NCI-H1105 (cell line): ENCODE data around the gene EFR3B.
"Not testable (repeated sequence)": the region's sequence is repeated elsewhere in the genome, so short reads cannot be mapped to it uniquely, and the experiment has no call there.

Experiments
- DNase-seq: peaks from one replicate; lab custom pipeline; 2025; lab: John Stamatoyannopoulos, UW

The EFR3B gene

DNA sequence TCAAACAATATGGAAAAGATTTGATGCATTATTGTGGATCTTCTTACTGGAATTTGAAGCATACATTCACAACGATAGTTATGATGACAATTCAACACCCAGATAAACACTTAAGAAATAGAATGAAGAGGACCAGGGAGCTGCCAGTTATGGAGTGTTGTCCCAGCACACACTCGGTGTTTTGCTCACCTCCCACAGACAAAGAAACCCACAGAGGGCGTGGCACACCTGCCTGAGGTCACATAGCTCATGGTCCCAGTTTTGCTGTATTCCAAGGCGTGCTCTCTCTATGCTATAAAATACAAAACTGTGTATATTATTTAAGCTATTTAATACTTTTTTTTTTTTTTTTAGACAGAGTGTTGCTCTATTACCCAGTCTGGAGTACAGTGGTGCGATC, 31.1 kb downstream of the EFR3B start:
- DNase-seq: no peak

GRCh38 chr2:25073914-25074313, 32.0 kb downstream of the EFR3B start:
- DNase-seq: no peak

- DNase-seq: no peak
These were observed 33.0 kb downstream of the EFR3B start for GRCh38 chr2:25074826-25075225.

GRCh38 chr2:25076749-25077148, 34.9 kb downstream of the EFR3B start:
- DNase-seq: no peak

DNA sequence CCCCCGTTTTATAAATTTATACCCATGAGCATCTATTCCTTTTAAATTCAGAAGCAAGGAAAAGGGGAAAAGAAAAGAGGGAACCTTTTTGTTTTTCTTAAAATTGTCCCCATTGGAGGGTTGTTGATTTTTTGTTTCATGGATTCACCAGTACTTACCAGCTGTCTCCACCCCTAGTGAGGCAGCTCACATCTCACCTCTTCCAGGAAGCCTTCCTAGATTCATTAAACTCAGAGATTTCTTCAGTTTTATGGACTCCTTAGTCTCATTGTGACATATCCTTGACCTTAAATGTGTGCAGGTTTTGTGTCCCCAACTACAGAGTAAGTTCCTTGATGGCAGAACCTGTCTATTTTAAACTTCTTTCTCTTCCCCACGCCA, 35.9 kb downstream of the EFR3B start:
- DNase-seq: no peak

- DNase-seq: peak; percentile 70
These were observed 36.5 kb downstream of the EFR3B start for GRCh38 chr2:25078170-25079049.

DNA sequence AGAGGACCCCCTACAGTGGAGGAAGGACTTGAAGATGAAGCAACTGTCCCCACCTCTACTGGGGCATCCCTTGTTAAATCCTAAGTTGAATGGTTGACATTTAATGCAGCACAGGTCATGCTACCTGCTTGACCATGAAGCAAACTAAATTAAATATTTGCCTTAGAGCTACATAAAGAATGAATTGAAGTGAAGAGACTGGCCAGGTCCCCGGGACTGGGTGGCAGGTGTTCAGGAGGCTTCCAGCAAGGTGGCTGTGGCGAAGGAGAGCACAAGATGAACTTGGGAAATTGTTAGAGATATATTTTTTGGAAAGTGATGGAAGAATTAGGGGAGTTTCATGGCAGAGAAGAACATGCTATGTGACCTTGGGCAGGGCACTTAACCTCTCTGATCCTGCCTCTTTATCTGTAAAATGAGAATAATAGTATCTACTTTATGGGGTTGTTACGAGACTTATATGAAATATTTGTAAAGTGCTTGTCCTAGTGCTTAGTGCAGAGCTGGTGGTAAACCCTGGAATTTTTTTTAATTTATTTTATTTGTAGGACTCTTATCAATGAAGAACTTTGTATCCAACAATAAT, 37.3 kb downstream of the EFR3B start:
- no peak for DNase-seq

DNA sequence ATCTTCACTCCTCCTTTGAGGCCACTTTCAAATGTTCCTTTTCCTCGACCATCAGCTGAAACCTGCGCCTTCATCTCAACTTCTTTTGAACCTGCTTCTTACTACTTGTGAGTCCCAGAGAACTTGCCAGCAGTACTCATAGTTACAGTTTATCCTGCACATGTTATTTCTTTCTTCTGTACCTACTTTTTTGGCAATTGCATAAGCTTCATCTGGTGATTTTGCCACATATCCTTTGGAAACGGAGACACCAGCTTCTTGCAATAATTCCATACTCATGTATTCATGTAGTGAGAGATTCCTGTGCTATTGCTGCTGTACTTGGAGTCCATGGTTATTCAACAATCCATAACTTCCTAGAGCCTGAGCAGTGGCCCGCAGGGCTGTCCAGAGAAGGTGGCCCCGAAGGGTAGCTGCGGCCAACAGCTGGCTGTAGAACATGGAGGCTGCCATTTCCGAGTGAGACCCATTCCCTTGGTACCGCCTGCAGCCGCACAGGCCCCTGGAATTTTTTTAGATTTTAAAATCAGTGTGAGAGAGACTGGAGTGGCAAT, 39.4 kb downstream of the EFR3B start:
- DNase-seq: no peak

- no peak for DNase-seq
These were observed 40.2 kb downstream of the EFR3B start for GRCh38 chr2:25082002-25082622.

- no peak for DNase-seq
These were observed 44.1 kb downstream of the EFR3B start for GRCh38 chr2:25085761-25086560.

DNA sequence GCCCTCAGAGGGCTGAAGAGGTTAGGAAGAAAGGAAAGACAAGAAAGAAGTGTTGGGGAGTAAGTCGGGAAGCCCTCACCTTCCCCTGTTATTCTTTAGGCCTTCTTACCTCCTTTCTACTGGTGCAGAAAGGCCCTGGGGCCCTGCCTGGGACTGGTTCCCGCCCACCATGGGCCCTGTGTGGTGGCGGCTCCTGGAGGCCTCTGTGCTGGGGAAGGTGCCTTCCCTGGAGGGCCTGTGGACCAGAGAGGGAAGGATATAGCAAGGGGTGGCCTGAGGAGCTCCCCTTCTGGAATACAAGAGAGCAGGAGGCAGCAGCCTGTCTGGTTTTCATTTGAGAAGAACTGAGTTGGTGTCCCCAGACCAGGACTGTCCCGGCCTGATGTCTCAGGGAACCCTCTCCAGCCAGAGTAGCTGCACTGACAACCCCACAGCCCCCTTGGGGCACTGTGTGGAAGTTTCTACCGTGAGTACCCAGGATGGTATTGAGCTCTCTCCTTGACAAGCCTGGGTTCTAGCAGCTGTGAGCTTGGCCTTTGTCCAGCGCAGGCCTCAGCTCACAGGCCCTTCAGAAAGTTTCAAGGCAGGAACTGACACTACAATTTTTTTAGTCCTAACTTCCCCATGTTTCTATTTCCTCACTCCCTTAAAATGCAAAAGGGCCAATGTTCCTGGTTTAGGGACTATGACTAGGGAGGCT, 47.1 kb downstream of the EFR3B start:
- DNase-seq: no peak

DNA sequence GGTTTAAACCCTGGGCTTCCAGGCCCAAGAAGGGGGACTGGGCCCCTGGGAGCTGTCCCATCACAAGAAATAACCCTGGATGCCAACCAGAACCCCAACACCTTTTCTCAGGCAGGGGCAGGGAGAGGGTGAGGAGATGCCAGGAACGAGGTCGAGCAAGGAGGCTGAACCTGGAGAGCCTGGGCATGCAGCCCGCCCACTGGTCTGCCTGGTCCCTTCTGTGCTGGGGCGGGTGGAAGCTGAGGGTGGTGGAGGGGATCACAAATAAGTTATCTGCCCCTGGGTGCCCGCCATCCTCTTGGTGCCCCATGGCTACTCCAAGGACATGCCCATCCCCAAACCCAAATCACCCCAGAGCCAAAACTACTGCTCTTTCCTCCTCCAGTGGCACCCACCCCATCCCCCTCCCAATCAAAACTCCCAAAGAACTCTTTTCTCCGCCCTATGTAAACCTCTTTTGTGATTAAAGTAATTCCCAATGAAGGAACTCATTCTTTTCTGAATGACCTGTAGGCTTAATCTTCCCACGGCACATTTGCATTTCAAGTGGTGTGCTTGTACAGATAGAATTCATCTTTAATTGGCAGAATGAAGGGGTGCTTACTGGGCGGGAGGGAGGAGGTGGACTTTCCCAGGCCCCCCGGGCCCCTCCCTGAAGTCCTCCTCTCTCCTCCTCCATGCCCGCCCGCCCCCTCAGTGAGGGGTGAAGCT, 47.9 kb downstream of the EFR3B start:
- no peak for DNase-seq

DNA sequence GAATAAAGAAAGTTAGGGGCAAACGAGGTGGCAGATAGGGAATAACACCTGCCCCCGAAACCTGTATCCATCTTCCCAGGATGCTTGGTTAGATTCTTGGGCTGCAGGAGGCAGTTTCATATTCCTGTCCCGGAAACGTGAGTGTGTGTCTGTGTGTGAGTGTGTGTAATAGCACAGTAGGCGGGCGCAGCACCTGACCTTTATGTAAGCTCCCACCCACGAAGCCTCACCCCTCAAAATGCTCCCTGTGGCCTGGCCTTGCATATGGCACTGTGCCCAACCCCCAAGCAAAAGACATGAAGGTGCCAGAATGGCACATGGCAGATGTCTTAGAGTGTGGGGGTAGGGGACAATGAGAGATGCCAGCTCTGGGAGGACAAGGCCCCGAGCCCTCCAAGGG, 48.9 kb downstream of the EFR3B start:
- no peak for DNase-seq

DNA sequence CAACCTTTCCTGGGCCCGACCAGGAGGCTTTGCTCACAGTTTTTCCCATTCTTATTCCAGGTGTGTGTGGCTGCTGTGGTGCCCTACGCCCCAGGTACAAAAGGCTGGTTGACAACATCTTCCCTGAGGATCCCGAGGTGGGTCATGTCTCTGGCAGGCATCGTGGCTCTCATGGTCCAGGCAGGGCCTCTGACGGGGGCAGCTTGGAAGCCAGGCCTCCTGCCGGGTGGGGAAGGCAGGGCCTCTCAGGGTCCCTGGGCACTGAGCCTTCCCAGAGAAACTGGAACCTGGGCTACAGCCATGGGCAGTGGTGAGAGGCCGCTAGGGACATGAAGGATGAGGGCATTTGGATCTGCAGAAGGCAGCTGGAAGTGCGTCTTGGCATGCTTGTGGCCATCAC, 49.4 kb downstream of the EFR3B start:
- DNase-seq: no peak

- no peak for DNase-seq
These were observed 56.2 kb downstream of the EFR3B start for GRCh38 chr2:25098056-25098455.

DNA sequence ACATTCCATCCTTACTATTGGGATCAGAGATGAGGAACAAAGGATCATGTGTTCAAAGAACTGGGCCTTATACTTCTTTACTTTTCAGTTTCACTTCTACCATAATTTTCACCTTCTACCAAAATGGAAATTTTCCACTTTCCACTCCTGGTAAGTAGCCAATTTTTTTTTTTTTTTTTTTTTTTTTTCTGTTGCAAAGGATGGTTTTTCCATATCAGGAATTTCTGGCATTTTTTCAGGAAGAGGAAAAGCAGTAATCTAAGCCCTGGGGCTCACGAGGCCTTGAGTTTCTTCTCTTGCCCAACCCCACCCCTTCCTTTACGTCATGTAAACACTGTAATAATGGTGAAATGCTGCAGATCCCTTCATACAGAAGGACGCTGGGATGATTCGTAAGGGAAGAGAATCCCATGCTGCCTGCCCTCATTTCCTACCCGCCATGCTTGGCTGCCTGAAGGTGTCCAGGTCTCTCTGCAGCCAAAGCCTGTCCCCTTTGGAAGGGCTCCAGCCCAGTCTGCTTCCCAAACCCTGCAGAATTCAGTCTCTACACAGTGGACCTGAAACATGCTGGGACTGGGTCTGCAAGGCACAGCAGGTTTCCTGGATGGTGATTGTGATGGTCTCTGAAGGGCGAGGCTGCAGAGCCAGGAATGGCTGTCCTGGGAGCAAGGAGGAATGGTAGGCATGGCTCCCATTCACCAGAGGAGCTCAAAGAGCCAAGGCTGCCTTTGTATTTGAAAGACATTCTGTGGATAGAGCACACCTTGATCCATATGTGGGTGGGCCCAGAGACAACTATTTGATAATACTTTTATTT, 57.0 kb downstream of the EFR3B start:
- DNase-seq: no peak

GRCh38 chr2:25102352-25102751, 60.5 kb downstream of the EFR3B start:
- DNase-seq: not testable (repeated sequence)

GRCh38 chr2:25103287-25103871, 61.5 kb downstream of the EFR3B start:
- no peak for DNase-seq

GRCh38 chr2:25104736-25105135, 62.9 kb downstream of the EFR3B start:
- DNase-seq: no peak
